Activated CD8-positive, alpha-beta T cell treated with anti-CD3 and anti-CD28 coated beads for 36 hours (primary cell): ENCODE data around the gene NR5A2. TPM values are rescaled to one million over a fixed set of nuclear protein-coding genes. Genes with fewer than 3 reads are reported as not detected.

ENCODE experiments used
- ATAC-seq: fragments of 200-7000 bp; cut with Tn5 transposase; one replicate; pipeline ENCODE4 v1.10.0; 2021; ENCODE audit warnings: mild to moderate bottlenecking, moderate library complexity
- CTCF ChIA-PET: fragments of 350-600 bp; sonication (Branson Sonifier 250); formaldehyde crosslinking; loops from one replicate; lab custom pipeline; 2021; ENCODE audit warnings: antibody characterized with exemption; lab: Charles Lee
- POLR2A ChIA-PET: fragments of 350-600 bp; sonication (Branson Sonifier 250); formaldehyde crosslinking; loops from one replicate; lab custom pipeline; 2021; ENCODE audit warnings: antibody characterized with exemption; lab: Charles Lee
- DNase-seq: peaks from one replicate; pipeline ENCODE4 v3.0.0-alpha.2; 2020
- H3K27ac Mint-ChIP-seq: one replicate; pipeline ENCODE4 v1.8.0; 2021; ENCODE audit warnings: mild to moderate bottlenecking, mixed read lengths
- H3K27me3 Mint-ChIP-seq: one replicate; pipeline ENCODE4 v1.8.0; 2021; ENCODE audit warnings: mixed read lengths
- H3K36me3 Mint-ChIP-seq: one replicate; pipeline ENCODE4 v1.8.0; 2021; ENCODE audit warnings: low read depth, mixed read lengths
- H3K4me1 Mint-ChIP-seq: one replicate; pipeline ENCODE4 v1.8.0; 2021; ENCODE audit warnings: low read depth, mixed read lengths
- H3K4me3 Mint-ChIP-seq: one replicate; pipeline ENCODE4 v1.8.0; 2021; ENCODE audit warnings: mild to moderate bottlenecking, moderate library complexity, mixed read lengths
- H3K9me3 Mint-ChIP-seq: one replicate; pipeline ENCODE4 v1.8.0; 2021; ENCODE audit warnings: mixed read lengths
- intact Hi-C: fragments of 100-400 bp; cut with micrococcal nuclease; formaldehyde crosslinking; loops from one replicate; pipeline ENCODE4 v1.10.0; 2022
- total RNA-seq, 2 experiments: library from RNA; stranded (reverse); gene quantifications; one replicate each; pipeline ENCODE4 v1.2.3, GENCODE V29; 2021
- TF ChIP-seq, protein P1 (sequence below): fragments of 200-600 bp; IDR thresholded peaks from one replicate; pipeline ENCODE4 v1.8.0; 2022; ENCODE audit warnings: antibody characterized with exemption, mild to moderate bottlenecking

The NR5A2 gene
- total RNA-seq, result not detected

- intact Hi-C loops, result no loop called here
- Mint-ChIP-seq H3K4me3 (no peak within 1 kb of the TSS), H3K36me3 (no peaks in the 10 kb centered on the region), H3K27me3 (peaks cover 65% of the 10 kb centered on the region), H3K4me1 (peaks cover 4% of the 10 kb centered on the region), H3K9me3 (no peaks in the 10 kb centered on the region), H3K27ac (no peak within 1 kb of the TSS)
- CTCF ChIA-PET, result no interaction called here
- TF ChIP-seq, protein P1, sequence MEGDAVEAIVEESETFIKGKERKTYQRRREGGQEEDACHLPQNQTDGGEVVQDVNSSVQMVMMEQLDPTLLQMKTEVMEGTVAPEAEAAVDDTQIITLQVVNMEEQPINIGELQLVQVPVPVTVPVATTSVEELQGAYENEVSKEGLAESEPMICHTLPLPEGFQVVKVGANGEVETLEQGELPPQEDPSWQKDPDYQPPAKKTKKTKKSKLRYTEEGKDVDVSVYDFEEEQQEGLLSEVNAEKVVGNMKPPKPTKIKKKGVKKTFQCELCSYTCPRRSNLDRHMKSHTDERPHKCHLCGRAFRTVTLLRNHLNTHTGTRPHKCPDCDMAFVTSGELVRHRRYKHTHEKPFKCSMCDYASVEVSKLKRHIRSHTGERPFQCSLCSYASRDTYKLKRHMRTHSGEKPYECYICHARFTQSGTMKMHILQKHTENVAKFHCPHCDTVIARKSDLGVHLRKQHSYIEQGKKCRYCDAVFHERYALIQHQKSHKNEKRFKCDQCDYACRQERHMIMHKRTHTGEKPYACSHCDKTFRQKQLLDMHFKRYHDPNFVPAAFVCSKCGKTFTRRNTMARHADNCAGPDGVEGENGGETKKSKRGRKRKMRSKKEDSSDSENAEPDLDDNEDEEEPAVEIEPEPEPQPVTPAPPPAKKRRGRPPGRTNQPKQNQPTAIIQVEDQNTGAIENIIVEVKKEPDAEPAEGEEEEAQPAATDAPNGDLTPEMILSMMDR, result no peak
- POLR2A ChIA-PET, result no interaction called here
- DNase-seq (no peak), ATAC-seq (no peak)
Observed at GRCh38 chr1:200027264-200027823, at the start of gene NR5A2. Gene NR5A2 (plus strand): TSS chr1:200027710. CDS start chr1:200027848, 138 bp downstream.

DNA sequence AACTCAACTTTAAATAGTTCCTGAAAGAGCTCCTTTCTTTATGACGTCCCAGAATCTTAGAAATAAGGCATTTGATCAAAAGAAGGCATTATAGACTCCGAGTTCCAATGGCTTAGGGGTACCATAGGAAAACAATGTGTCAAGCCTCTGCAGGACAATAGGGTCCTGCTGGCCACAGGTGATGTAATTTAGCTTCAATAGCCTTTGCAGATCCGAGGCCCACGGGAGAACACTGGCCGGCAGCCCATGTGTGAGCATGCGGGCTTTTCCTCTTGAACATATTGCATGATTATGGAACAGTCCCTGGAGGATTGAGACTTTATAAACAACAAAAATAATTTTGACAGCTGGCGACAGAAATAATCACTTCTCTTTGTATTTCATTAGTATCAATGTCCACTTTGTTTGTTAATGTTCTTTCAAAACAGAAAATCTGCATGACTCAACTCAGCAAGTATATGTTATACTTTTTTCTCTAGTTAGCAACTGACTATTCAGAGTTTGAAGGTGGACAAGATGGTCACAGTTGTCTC is 49.0 kb upstream of the NR5A2 start:
- Mint-ChIP-seq H3K4me1 (no peaks in the 10 kb centered on the region), H3K36me3 (no peaks in the 10 kb centered on the region), H3K9me3 (no peaks in the 10 kb centered on the region), H3K27me3 (peaks cover 6% of the 10 kb centered on the region), H3K27ac (no peak overlapping the region), H3K4me3 (no peak overlapping the region)
- DNase-seq (no peak), ATAC-seq (no peak)
- ChIA-PET POLR2A (no interaction called here), CTCF (interaction anchor here (0.6 kb wide), 1 partner anchor 161 kb away, joined by 3 read pairs; no protein-coding TSS in a partner anchor)
- intact Hi-C loops, result no loop called here
- TF ChIP-seq, protein P1, result no peak

DNA sequence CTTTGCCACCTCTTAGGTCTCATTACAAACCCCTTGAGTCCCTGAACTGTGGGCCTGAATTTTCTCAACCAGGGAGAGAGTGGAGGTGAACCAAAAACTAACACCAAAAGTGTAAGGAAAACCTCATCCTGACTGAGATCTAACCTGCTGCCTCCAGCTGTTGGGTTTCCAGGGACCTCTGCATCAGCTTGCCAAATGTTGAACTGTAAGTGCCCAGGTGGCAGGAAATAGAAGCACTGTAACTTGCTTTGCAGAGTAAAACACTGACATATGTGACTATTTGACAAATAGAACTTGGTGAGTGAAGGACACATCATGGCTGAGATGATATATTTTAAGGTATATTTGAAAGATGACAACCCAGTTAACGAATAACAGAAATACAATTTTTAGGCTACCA is 48.4 kb upstream of the NR5A2 start:
- H3K4me1 Mint-ChIP-seq, result no peaks in the 10 kb centered on the region
- POLR2A ChIA-PET, result no interaction called here
- intact Hi-C loops, result no loop called here
- no peaks in the 10 kb centered on the region for H3K36me3 Mint-ChIP-seq
- no peak for DNase-seq
- CTCF ChIA-PET, result no interaction called here
- no peak for ATAC-seq
- peaks cover 3% of the 10 kb centered on the region for H3K27me3 Mint-ChIP-seq
- H3K4me3 Mint-ChIP-seq, result no peak overlapping the region
- H3K27ac Mint-ChIP-seq, result no peak overlapping the region
- H3K9me3 Mint-ChIP-seq, result no peaks in the 10 kb centered on the region
- TF ChIP-seq, protein P1, result no peak

GRCh38 chr1:199981584-199981983 is 45.9 kb upstream of the NR5A2 start:
- Mint-ChIP-seq H3K4me3 (no peak overlapping the region), H3K4me1 (no peaks in the 10 kb centered on the region), H3K9me3 (no peaks in the 10 kb centered on the region), H3K27me3 (peaks cover 3% of the 10 kb centered on the region), H3K27ac (no peak overlapping the region), H3K36me3 (no peaks in the 10 kb centered on the region)
- DNase-seq (no peak), ATAC-seq (no peak)
- POLR2A ChIA-PET, result no interaction called here
- CTCF ChIA-PET, result no interaction called here
- TF ChIP-seq, protein P1, result no peak
- intact Hi-C loops, result no loop called here

DNA sequence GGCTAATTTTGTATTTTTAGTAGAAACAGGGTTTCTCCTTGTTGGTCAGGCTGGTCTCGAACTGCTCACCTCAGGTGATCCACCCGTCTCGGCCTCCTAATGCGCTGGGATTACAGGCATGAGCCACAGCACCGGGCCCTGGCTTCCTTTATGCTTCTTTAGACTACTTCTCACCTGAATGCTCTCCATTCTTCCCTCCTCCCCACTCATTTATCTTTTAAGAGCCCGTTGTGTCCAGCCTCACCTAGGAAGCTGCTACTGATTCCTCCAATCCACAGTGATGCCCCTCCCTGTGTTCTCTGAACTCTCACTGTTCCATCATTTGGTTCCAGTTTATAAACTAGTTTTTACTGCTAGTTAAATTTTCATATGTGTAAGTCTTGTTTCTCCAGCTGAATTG is 44.9 kb upstream of the NR5A2 start:
- no peak for ATAC-seq

More for the DNA sequence above, 44.9 kb upstream of the NR5A2 start:
- H3K36me3 Mint-ChIP-seq, result no peaks in the 10 kb centered on the region
- ChIA-PET POLR2A (interaction anchor here (0.6 kb wide), 1 partner anchor 75 kb away, joined by 3 read pairs; no protein-coding TSS in a partner anchor), CTCF (interaction anchor here (0.6 kb wide), 1 partner anchor 334 kb away, joined by 3 read pairs; no protein-coding TSS in a partner anchor)
- H3K27ac Mint-ChIP-seq, result no peak overlapping the region
- no peaks in the 10 kb centered on the region for H3K4me1 Mint-ChIP-seq
- no peak overlapping the region for H3K4me3 Mint-ChIP-seq
- intact Hi-C loops, result no loop called here
- no peaks in the 10 kb centered on the region for H3K9me3 Mint-ChIP-seq
- peaks cover 3% of the 10 kb centered on the region for H3K27me3 Mint-ChIP-seq
- TF ChIP-seq, protein P1, result no peak
- no peak for DNase-seq
